Panc1 (cell line): ENCODE data around the gene CELSR2.

Source experiments
- POLR2AphosphoS5 ChIP-seq: IDR thresholded peaks from 2 replicates; pipeline ENCODE4 v1.6.1; 2012; ENCODE audit warnings: mild to moderate bottlenecking, low read depth, low read length, moderate library complexity
- SIN3A ChIP-seq: IDR thresholded peaks from 2 replicates; pipeline ENCODE4 v1.6.1; 2012; ENCODE audit warnings: low read depth, mild to moderate bottlenecking, low read length, moderate library complexity, borderline replicate concordance; ENCODE audit not compliant: insufficient read depth
- TF ChIP-seq, protein P1 (sequence below): fragments of 450-650 bp; IDR thresholded peaks from 2 replicates; pipeline ENCODE4 v1.5.1; 2017; ENCODE audit warnings: mild to moderate bottlenecking
- TF ChIP-seq, protein P2 (sequence below), 2 experiments: IDR thresholded peaks; 2 replicates each; pipeline ENCODE4 v1.6.1; 2011 to 2012; ENCODE audit warnings: low read depth in 2 of 2, control low read depth in 1 of 2, low read length in 1 of 2, mild to moderate bottlenecking in 1 of 2, moderate library complexity in 1 of 2; ENCODE audit not compliant: insufficient read depth in 1 of 2

DNA sequence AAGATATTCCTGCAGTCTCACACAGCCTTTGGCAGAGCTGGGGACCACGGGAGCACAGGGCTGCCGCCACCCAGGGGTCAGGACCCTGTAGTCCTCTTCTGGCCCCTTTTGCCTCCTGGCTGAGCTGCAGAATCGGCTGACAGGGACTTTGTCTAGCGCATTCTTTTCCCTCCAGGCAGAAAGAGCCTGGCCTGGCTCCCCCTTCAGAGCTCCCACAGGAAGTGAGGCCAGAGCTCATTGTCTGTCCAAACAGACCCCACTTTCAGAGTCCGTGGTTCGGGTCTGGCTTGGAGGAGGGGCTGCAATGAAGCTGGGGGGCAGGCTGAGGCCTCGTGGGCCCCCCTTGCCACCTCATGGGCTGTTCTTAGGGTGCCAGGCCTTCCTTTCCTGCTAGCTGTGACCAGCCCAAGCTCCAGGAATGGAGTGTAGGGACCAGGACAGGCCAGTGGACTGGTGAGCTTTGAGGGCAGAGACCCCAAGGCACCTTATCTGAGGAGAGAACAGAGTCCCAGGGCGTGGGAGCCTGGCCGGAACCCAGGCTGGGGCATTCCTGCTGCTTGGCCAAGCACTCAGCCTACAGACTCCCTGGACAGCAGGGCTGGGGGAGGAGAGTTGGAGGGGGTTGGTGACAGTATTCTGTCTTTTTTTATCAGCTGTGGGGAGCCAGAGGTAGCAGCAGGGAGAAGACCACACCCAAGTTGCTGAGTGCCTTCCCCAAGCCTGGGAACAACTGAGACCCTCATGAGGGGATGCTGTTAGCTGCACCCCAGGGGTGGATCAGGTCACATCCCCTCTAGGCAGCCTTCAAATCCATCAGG, 4.7 kb downstream of the CELSR2 start:
- TF ChIP-seq, protein P1, sequence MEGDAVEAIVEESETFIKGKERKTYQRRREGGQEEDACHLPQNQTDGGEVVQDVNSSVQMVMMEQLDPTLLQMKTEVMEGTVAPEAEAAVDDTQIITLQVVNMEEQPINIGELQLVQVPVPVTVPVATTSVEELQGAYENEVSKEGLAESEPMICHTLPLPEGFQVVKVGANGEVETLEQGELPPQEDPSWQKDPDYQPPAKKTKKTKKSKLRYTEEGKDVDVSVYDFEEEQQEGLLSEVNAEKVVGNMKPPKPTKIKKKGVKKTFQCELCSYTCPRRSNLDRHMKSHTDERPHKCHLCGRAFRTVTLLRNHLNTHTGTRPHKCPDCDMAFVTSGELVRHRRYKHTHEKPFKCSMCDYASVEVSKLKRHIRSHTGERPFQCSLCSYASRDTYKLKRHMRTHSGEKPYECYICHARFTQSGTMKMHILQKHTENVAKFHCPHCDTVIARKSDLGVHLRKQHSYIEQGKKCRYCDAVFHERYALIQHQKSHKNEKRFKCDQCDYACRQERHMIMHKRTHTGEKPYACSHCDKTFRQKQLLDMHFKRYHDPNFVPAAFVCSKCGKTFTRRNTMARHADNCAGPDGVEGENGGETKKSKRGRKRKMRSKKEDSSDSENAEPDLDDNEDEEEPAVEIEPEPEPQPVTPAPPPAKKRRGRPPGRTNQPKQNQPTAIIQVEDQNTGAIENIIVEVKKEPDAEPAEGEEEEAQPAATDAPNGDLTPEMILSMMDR, result no peak
- TF ChIP-seq SIN3A, result no peak
- TF ChIP-seq POLR2AphosphoS5, result no peak
- TF ChIP-seq, protein P2, sequence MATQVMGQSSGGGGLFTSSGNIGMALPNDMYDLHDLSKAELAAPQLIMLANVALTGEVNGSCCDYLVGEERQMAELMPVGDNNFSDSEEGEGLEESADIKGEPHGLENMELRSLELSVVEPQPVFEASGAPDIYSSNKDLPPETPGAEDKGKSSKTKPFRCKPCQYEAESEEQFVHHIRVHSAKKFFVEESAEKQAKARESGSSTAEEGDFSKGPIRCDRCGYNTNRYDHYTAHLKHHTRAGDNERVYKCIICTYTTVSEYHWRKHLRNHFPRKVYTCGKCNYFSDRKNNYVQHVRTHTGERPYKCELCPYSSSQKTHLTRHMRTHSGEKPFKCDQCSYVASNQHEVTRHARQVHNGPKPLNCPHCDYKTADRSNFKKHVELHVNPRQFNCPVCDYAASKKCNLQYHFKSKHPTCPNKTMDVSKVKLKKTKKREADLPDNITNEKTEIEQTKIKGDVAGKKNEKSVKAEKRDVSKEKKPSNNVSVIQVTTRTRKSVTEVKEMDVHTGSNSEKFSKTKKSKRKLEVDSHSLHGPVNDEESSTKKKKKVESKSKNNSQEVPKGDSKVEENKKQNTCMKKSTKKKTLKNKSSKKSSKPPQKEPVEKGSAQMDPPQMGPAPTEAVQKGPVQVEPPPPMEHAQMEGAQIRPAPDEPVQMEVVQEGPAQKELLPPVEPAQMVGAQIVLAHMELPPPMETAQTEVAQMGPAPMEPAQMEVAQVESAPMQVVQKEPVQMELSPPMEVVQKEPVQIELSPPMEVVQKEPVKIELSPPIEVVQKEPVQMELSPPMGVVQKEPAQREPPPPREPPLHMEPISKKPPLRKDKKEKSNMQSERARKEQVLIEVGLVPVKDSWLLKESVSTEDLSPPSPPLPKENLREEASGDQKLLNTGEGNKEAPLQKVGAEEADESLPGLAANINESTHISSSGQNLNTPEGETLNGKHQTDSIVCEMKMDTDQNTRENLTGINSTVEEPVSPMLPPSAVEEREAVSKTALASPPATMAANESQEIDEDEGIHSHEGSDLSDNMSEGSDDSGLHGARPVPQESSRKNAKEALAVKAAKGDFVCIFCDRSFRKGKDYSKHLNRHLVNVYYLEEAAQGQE (IDR thresholded peaks at IDR 0.05; ENCODE audit: insufficient read depth in 1 of 2, low read depth in 2 of 2, low read length in 1 of 2), result no peak
